Islet of Langerhans (tissue), 1 donor: Measurements from ENCODE around the gene SMC1B.
A peak's percentile ranks its signal among the peaks of the same experiment; 100 is the strongest.
"Not testable (repeated sequence)": the region's sequence is repeated elsewhere in the genome, so short reads cannot be mapped to it uniquely, and the experiment has no call there.

Experiments
- FAIRE-seq: peaks from one replicate; lab custom pipeline; 2011; peaks lifted over from hg19 to GRCh38; lab: Jason Lieb, UNC

The SMC1B gene

GRCh38 chr22:45349916-45350315, 63.5 kb downstream of the SMC1B start:
- FAIRE-seq, result no peak

- no peak for FAIRE-seq
These were observed 69.1 kb downstream of the SMC1B start for GRCh38 chr22:45344334-45344733.

GRCh38 chr22:45343143-45343542, 70.3 kb downstream of the SMC1B start:
- no peak for FAIRE-seq

- FAIRE-seq, result no peak
These were observed 71.9 kb downstream of the SMC1B start for GRCh38 chr22:45341498-45341897.

- no peak for FAIRE-seq
These were observed 73.1 kb downstream of the SMC1B start for GRCh38 chr22:45340323-45340722.

GRCh38 chr22:45338795-45339194, 74.6 kb downstream of the SMC1B start:
- no peak for FAIRE-seq

- no peak for FAIRE-seq
These were observed 75.9 kb downstream of the SMC1B start for GRCh38 chr22:45337536-45337935.

- peak; percentile 90 for FAIRE-seq
These were observed 76.4 kb downstream of the SMC1B start for GRCh38 chr22:45336971-45337431.

GRCh38 chr22:45335854-45336522, 77.4 kb downstream of the SMC1B start:
- no peak for FAIRE-seq

GRCh38 chr22:45335021-45335818, 78.2 kb downstream of the SMC1B start:
- no peak for FAIRE-seq

- FAIRE-seq, result no peak
These were observed 78.9 kb downstream of the SMC1B start for GRCh38 chr22:45334528-45334927.

- FAIRE-seq, result no peak
These were observed 79.3 kb downstream of the SMC1B start for GRCh38 chr22:45334068-45334467.

GRCh38 chr22:45332001-45332400, 81.4 kb downstream of the SMC1B start:
- FAIRE-seq, result no peak

- FAIRE-seq, result no peak
These were observed 81.9 kb downstream of the SMC1B start for GRCh38 chr22:45331486-45331885.

- FAIRE-seq, result no peak
These were observed 82.9 kb downstream of the SMC1B start for GRCh38 chr22:45330548-45330947.

- FAIRE-seq, result no peak
These were observed 83.9 kb downstream of the SMC1B start for GRCh38 chr22:45329530-45329936.

- peak; percentile 78 for FAIRE-seq
These were observed 84.4 kb downstream of the SMC1B start for GRCh38 chr22:45328822-45329529.

GRCh38 chr22:45328261-45328660, 85.1 kb downstream of the SMC1B start:
- not testable (repeated sequence) for FAIRE-seq

GRCh38 chr22:45324311-45324711, 89.1 kb downstream of the SMC1B start:
- FAIRE-seq, result no peak

- FAIRE-seq, result no peak
These were observed 89.7 kb downstream of the SMC1B start for GRCh38 chr22:45323695-45324094.

GRCh38 chr22:45322873-45323525, 90.4 kb downstream of the SMC1B start:
- FAIRE-seq, result no peak

GRCh38 chr22:45321827-45322226, 91.6 kb downstream of the SMC1B start:
- no peak for FAIRE-seq
